Neural crest cell (in vitro differentiated cells): ENCODE results near the gene SLC4A1. TPM values are rescaled to one million over a fixed set of nuclear protein-coding genes. Genes with fewer than 3 reads are reported as not detected.

Experiments
- DNase-seq: peaks from one replicate; pipeline ENCODE4 v3.0.0; 2021; ENCODE audit warnings: low read depth, mixed read lengths, low spot score
- H3K27ac Mint-ChIP-seq: one replicate; pipeline ENCODE4 v1.8.0; 2021; ENCODE audit warnings: mild to moderate bottlenecking, mixed read lengths; ENCODE audit not compliant: unreplicated experiment
- H3K27me3 Mint-ChIP-seq: 2 replicates; pipeline ENCODE4 v1.8.0; 2021; ENCODE audit warnings: low read depth, mild to moderate bottlenecking, mixed read lengths
- H3K36me3 Mint-ChIP-seq: 2 replicates; pipeline ENCODE4 v1.8.0; 2021; ENCODE audit warnings: low read depth, mild to moderate bottlenecking, mixed read lengths
- H3K4me1 Mint-ChIP-seq: 2 replicates; pipeline ENCODE4 v1.8.0; 2021; ENCODE audit warnings: mixed read lengths
- H3K4me3 Mint-ChIP-seq: one replicate; pipeline ENCODE4 v1.8.0; 2021; ENCODE audit warnings: mild to moderate bottlenecking, mixed read lengths
- H3K9me3 Mint-ChIP-seq: 2 replicates; pipeline ENCODE4 v1.8.0; 2021; ENCODE audit warnings: mixed read lengths
- CTCF ChIP-seq: fragments of 200-600 bp; sonication (generic); conservative IDR thresholded peaks from 2 replicates; pipeline ENCODE4 v1.5.0; 2021; ENCODE audit warnings: antibody characterized with exemption, mild to moderate bottlenecking
- microRNA-seq: library from miRNA; unstranded; fragments of <30 nt; microRNA quantifications from one replicate; pipeline ENCODE4, GENCODE V29; 2020
- total RNA-seq: library from RNA; stranded (reverse); gene quantifications from 2 replicates; pipeline ENCODE4 v1.2.1, GENCODE V29; 2021

The SLC4A1 gene
- total RNA-seq, 1 donor from 2014 or later = not detected

GRCh38 chr17:44199553-44200477 is 68.1 kb downstream of the SLC4A1 start, which contains the start of gene ATXN7L3:
TSS of gene ATXN7L3 (minus strand) at chr17:44199884. CDS start at chr17:44198070, 1,814 bp downstream.
- no peak for TF ChIP-seq CTCF
- peaks cover 31% of the 10 kb centered on the region for H3K4me1 Mint-ChIP-seq
- no peaks in the 10 kb centered on the region for H3K9me3 Mint-ChIP-seq
- H3K36me3 Mint-ChIP-seq = peaks cover 3% of the 10 kb centered on the region
- no peaks in the 10 kb centered on the region for H3K27me3 Mint-ChIP-seq
- peak; percentile 93 for DNase-seq
- peak within 1 kb of the TSS; percentile 91 for H3K4me3 Mint-ChIP-seq
- peak within 1 kb of the TSS; percentile 76 for H3K27ac Mint-ChIP-seq

GRCh38 chr17:44198721-44199552 is 69.0 kb downstream of the SLC4A1 start:
- Mint-ChIP-seq H3K4me3 (peak overlapping the region; percentile 87), H3K9me3 (no peaks in the 10 kb centered on the region), H3K4me1 (peaks cover 30% of the 10 kb centered on the region), H3K27ac (peak overlapping the region; percentile 62), H3K36me3 (peaks cover 3% of the 10 kb centered on the region), H3K27me3 (no peaks in the 10 kb centered on the region)
- peak; percentile 41 for DNase-seq
- TF ChIP-seq CTCF = no peak

Small RNA genes lying within 50 kb of the gene (microRNA-seq; reads per million reads assigned to microRNA genes)
- gene MIR6782 = not detected

Other genes with a start within 250 kb of the SLC4A1 start
- 59.7 and 60.9 TPM in 2 replicates for gene LSM12, start 201.5 kb downstream of the SLC4A1 start, total RNA-seq
- gene G6PC3, start 197.4 kb downstream of the SLC4A1 start, total RNA-seq = 81.1 and 88.6 TPM in 2 replicates
- 27.1 and 27.2 TPM in 2 replicates for gene HDAC5, start 144.5 kb downstream of the SLC4A1 start, total RNA-seq
- 22.1 and 23.3 TPM in 2 replicates for gene HROB, start 126.2 kb downstream of the SLC4A1 start, total RNA-seq
- gene ASB16, start 97.4 kb downstream of the SLC4A1 start, total RNA-seq = 0.25 and 0.26 TPM in 2 replicates
- gene TMUB2, start 81.2 kb downstream of the SLC4A1 start, total RNA-seq = 33.5 and 33.7 TPM in 2 replicates
- gene ATXN7L3, start 68.3 kb downstream of the SLC4A1 start, total RNA-seq = 115 and 119 TPM in 2 replicates
- 106 and 108 TPM in 2 replicates for gene UBTF, start 48.5 kb downstream of the SLC4A1 start, total RNA-seq
- gene RUNDC3A, start 40.5 kb upstream of the SLC4A1 start, total RNA-seq = 8.7 and 12.9 TPM in 2 replicates
- 114 and 122 TPM in 2 replicates for gene SLC25A39, start 56.7 kb upstream of the SLC4A1 start, total RNA-seq
- 59.7 and 70.0 TPM in 2 replicates for gene GRN, start 77.2 kb upstream of the SLC4A1 start, total RNA-seq
- 50.6 and 51.9 TPM in 2 replicates for gene FAM171A2, start 95.7 kb upstream of the SLC4A1 start, total RNA-seq
- gene ITGA2B, start 121.5 kb upstream of the SLC4A1 start, total RNA-seq = 7.3 and 8.1 TPM in 2 replicates
- gene GPATCH8, start 235.3 kb upstream of the SLC4A1 start, total RNA-seq = 47.0 and 52.9 TPM in 2 replicates